H1 (cell line): ENCODE data around the gene F7. TPM values are rescaled to one million over a fixed set of nuclear protein-coding genes. Genes with fewer than 3 reads are reported as not detected.

Source experiments
- CTCF ChIA-PET: fragments of 300-600 bp; sonication (Branson Sonifier 250); formaldehyde crosslinking; loops from one replicate; lab custom pipeline; 2021; ENCODE audit not compliant: partially characterized antibody; lab: Charles Lee
- POLR2A ChIA-PET: fragments of 300-600 bp; sonication (Branson Sonifier 250); formaldehyde crosslinking; loops from one replicate; lab custom pipeline; 2021; ENCODE audit warnings: inconsistent platforms; ENCODE audit not compliant: partially characterized antibody; lab: Charles Lee
- DNase-seq, 2 experiments: peaks; one replicate each; pipeline versions ENCODE4 v3.0.0 to v3.0.0-alpha.2; 2010 to 2022; ENCODE audit warnings: low spot score in 2 of 2, low read depth in 1 of 2, mixed read lengths in 1 of 2
- FAIRE-seq: peaks from 2 replicates; lab custom pipeline; 2011; peaks lifted over from hg19 to GRCh38; lab: Jason Lieb, UNC
- H2AFZ ChIP-seq: 2 replicates; pipeline ENCODE4 v1.8.1; 2012; ENCODE audit warnings: low read length, inconsistent platforms
- H2AK5ac ChIP-seq: 2 replicates; pipeline ENCODE4 v1.6.1; 2013; ENCODE audit warnings: low read depth, low read length
- H2BK120ac ChIP-seq: replicated peaks from 2 replicates; pipeline ENCODE3; 2013; ENCODE audit warnings: low read depth, low read length, inconsistent platforms
- H2BK12ac ChIP-seq: 2 replicates; pipeline ENCODE4 v1.6.1; 2013; ENCODE audit warnings: low read depth, low read length
- H2BK15ac ChIP-seq: 2 replicates; pipeline ENCODE4 v1.6.1; 2013; ENCODE audit warnings: low read length
- H2BK20ac ChIP-seq: 2 replicates; pipeline ENCODE4 v1.6.1; 2013; ENCODE audit warnings: low read length
- H2BK5ac ChIP-seq: 2 replicates; pipeline ENCODE4 v1.6.1; 2013; ENCODE audit warnings: low read depth, low read length
- H3K14ac ChIP-seq: 2 replicates; pipeline ENCODE4 v1.6.1; 2013; ENCODE audit warnings: inconsistent platforms; ENCODE audit not compliant: insufficient read length
- H3K18ac ChIP-seq: 2 replicates; pipeline ENCODE4 v1.6.1; 2013; ENCODE audit warnings: low read length; ENCODE audit errors: extremely low read depth
- H3K23ac ChIP-seq: 2 replicates; pipeline ENCODE4 v1.6.1; 2013; ENCODE audit warnings: inconsistent platforms; ENCODE audit not compliant: insufficient read length
- H3K23me2 ChIP-seq: 2 replicates; pipeline ENCODE4 v1.6.1; 2013; ENCODE audit warnings: low read depth, low read length
- H3K27ac ChIP-seq: 2 replicates; pipeline ENCODE4 v1.6.1; 2011; ENCODE audit warnings: low read depth, low read length, inconsistent platforms
- H3K27me3 ChIP-seq, 4 experiments: replicated peaks in 1 of 4; 1 replicate in 1 of 4; 2 replicates in 3 of 4; pipeline versions ENCODE4 v1.6.1 to v1.8.1; 2011 to 2013; ENCODE audit warnings: low read length in 3 of 4, mild to moderate bottlenecking in 3 of 4, inconsistent platforms in 2 of 4, mixed read lengths in 2 of 4, moderate library complexity in 1 of 4; ENCODE audit not compliant: control insufficient read depth in 3 of 4, insufficient read depth in 3 of 4; ENCODE audit errors: extremely low read depth in 1 of 4
- H3K36me3 ChIP-seq, 4 experiments: 2 replicates each; pipeline versions ENCODE4 v1.6.1 to v1.8.1; 2011 to 2013; ENCODE audit warnings: mild to moderate bottlenecking in 4 of 4, low read length in 3 of 4, moderate library complexity in 2 of 4, control low read depth in 1 of 4, inconsistent platforms in 1 of 4; ENCODE audit not compliant: insufficient read depth in 4 of 4, control insufficient read depth in 2 of 4
- H3K4ac ChIP-seq: replicated peaks from 2 replicates; pipeline ENCODE3; 2013; ENCODE audit warnings: low read length, low read depth, mixed read lengths, inconsistent platforms; ENCODE audit not compliant: insufficient read length
- H3K4me1 ChIP-seq, 4 experiments: replicated peaks in 1 of 4; 1 replicate in 1 of 4; 2 replicates in 3 of 4; pipeline versions ENCODE4 v1.6.1 to v1.8.1; 2011 to 2013; ENCODE audit warnings: low read length in 3 of 4, inconsistent platforms in 2 of 4, mixed read lengths in 1 of 4; ENCODE audit not compliant: insufficient read depth in 4 of 4, control insufficient read depth in 3 of 4
- H3K4me2 ChIP-seq, 2 experiments: 2 replicates each; pipeline versions ENCODE4 v1.6.1 to v1.8.1; 2011 to 2013; ENCODE audit warnings: low read depth in 2 of 2, low read length in 2 of 2, control low read depth in 1 of 2, inconsistent platforms in 1 of 2, mild to moderate bottlenecking in 1 of 2; ENCODE audit not compliant: insufficient read depth in 1 of 2
- H3K4me3 ChIP-seq, 4 experiments: fragments of 200-600, 300-600 bp in 1 of 4; sonication (generic), shearing (Covaris generic), sonication (Bioruptor Twin) in 1 of 4; 2 replicates each; pipeline versions ENCODE4 v1.5.1 to v1.8.1; 2011 to 2016; ENCODE audit warnings: low read length in 4 of 4, low read depth in 3 of 4, control low read depth in 2 of 4, inconsistent platforms in 2 of 4, mild to moderate bottlenecking in 2 of 4, mixed read lengths in 1 of 4, moderate library complexity in 1 of 4; ENCODE audit not compliant: insufficient read depth in 2 of 4; ENCODE audit errors: extremely low read depth in 1 of 4
- H3K56ac ChIP-seq: replicated peaks from 2 replicates; pipeline ENCODE3; 2013; ENCODE audit warnings: low read depth, mild to moderate bottlenecking, mixed read lengths, low read length, inconsistent platforms; ENCODE audit not compliant: insufficient read length
- H3K79me1 ChIP-seq: 2 replicates; pipeline ENCODE4 v1.6.1; 2013; ENCODE audit warnings: low read depth, low read length, control low read depth
- H3K79me2 ChIP-seq, 2 experiments: 2 replicates each; pipeline versions ENCODE4 v1.6.1 to v1.8.1; 2012 to 2013; ENCODE audit warnings: low read length in 2 of 2, mild to moderate bottlenecking in 2 of 2, inconsistent platforms in 1 of 2; ENCODE audit not compliant: insufficient read depth in 2 of 2, control insufficient read depth in 1 of 2
- H3K9ac ChIP-seq, 4 experiments: replicated peaks in 1 of 4; 1 replicate in 1 of 4; 2 replicates in 3 of 4; pipeline versions ENCODE4 v1.6.1 to v1.8.1; 2011 to 2013; ENCODE audit warnings: low read depth in 3 of 4, low read length in 3 of 4, control low read depth in 2 of 4, mild to moderate bottlenecking in 2 of 4, moderate library complexity in 2 of 4, inconsistent platforms in 1 of 4; ENCODE audit errors: extremely low read depth in 1 of 4
- H3K9me3 ChIP-seq, 2 experiments: 2 replicates each; pipeline versions ENCODE4 v1.6.1 to v1.8.1; 2012 to 2013; ENCODE audit warnings: mild to moderate bottlenecking in 2 of 2, moderate library complexity in 2 of 2, control low read depth in 1 of 2, inconsistent platforms in 1 of 2, low read depth in 1 of 2, low read length in 1 of 2, mixed read lengths in 1 of 2; ENCODE audit not compliant: insufficient read depth in 2 of 2
- H4K20me1 ChIP-seq, 2 experiments: replicated peaks in 1 of 2; 2 replicates each; pipeline versions ENCODE3 to v1.8.1; 2011 to 2013; ENCODE audit warnings: inconsistent platforms in 2 of 2, low read length in 2 of 2, mild to moderate bottlenecking in 1 of 2; ENCODE audit not compliant: insufficient read depth in 2 of 2, control insufficient read depth in 1 of 2
- H4K5ac ChIP-seq: 2 replicates; pipeline ENCODE4 v1.6.1; 2013; ENCODE audit warnings: low read length, low read depth, mixed read lengths, inconsistent platforms; ENCODE audit not compliant: insufficient read length
- H4K8ac ChIP-seq: 2 replicates; pipeline ENCODE4 v1.8.0; 2013; ENCODE audit warnings: mild to moderate bottlenecking, moderate library complexity, low read length, inconsistent platforms; ENCODE audit not compliant: insufficient read depth; ENCODE audit errors: extremely low read depth
- H4K91ac ChIP-seq: replicated peaks from 2 replicates; pipeline ENCODE3; 2013; ENCODE audit warnings: low read length, mixed read lengths, inconsistent platforms; ENCODE audit not compliant: insufficient read length
- ATF3 ChIP-seq: IDR thresholded peaks from 2 replicates; pipeline ENCODE4 v1.6.1; 2011; ENCODE audit warnings: low read depth, mild to moderate bottlenecking, low read length; ENCODE audit not compliant: insufficient read depth
- CHD1 ChIP-seq: IDR thresholded peaks from 2 replicates; pipeline ENCODE4 v1.6.1; 2012; ENCODE audit warnings: low read depth, low read length, improper control_type of control experiment
- POLR2A ChIP-seq, 2 experiments: IDR thresholded peaks; 1 replicate in 1 of 2; 2 replicates in 1 of 2; pipeline ENCODE4 v1.6.1; 2011; ENCODE audit warnings: low read depth in 2 of 2, low read length in 2 of 2, mild to moderate bottlenecking in 2 of 2; ENCODE audit errors: control extremely low read depth in 1 of 2
- SIX5 ChIP-seq: IDR thresholded peaks from 2 replicates; pipeline ENCODE4 v1.6.1; 2011; ENCODE audit warnings: mild to moderate bottlenecking, low read depth, low read length
- TBP ChIP-seq: IDR thresholded peaks from 2 replicates; pipeline ENCODE4 v1.6.1; 2011; ENCODE audit warnings: low read depth, low read length, improper control_type of control experiment
- WGBS, 2 experiments: shearing (Covaris generic) in 1 of 2; methylation state at CpG; one replicate each; pipeline versions ENCODE4 v1.1.6 to v1.1.7; 2013 to 2015; ENCODE audit warnings: low lambda C conversion rate in 2 of 2, mixed read lengths in 2 of 2, inconsistent platforms in 1 of 2, low coverage in 1 of 2, missing lambda C conversion rate in 1 of 2; ENCODE audit not compliant: insufficient replicate concordance in 2 of 2, insufficient coverage in 1 of 2, insufficient read length in 1 of 2; ENCODE audit errors: extremely low coverage in 1 of 2, missing lambda C conversion rate in 1 of 2; 5-methylcytosine and 5-hydroxymethylcytosine counted together
- polyA plus RNA-seq, 7 experiments: library from polyadenylated mRNA; depleted of rRNA in 3 of 7; stranded (reverse) in 5 of 7; unstranded in 2 of 7; fragments of >200 nt in 5 of 7; fragments of 200-250 nt in 2 of 7; gene quantifications; 1 replicate in 5 of 7; 2 replicates in 1 of 7; 4 replicates in 1 of 7; pipeline versions ENCODE4 v1.2.1 to v1.2.3, GENCODE V29; 2011 to 2013; ENCODE audit warnings: missing spikeins in 2 of 7, mixed read lengths in 2 of 7
- total RNA-seq: library from RNA; stranded (reverse); fragmentation: NEBNext Ultra II Directional; extraction: Animal tissue kit (Norgen Biotek cat#: 25700); gene quantifications from 2 replicates; pipeline ENCODE4 v1.2.1, GENCODE V29; 2021

The F7 gene
- total and polyA plus RNA-seq, 2 of the 8 experiments (the other 6 are each of a cell fraction or from before 2014, with no cell fraction given): 0.43 to 0.98 TPM

DNA sequence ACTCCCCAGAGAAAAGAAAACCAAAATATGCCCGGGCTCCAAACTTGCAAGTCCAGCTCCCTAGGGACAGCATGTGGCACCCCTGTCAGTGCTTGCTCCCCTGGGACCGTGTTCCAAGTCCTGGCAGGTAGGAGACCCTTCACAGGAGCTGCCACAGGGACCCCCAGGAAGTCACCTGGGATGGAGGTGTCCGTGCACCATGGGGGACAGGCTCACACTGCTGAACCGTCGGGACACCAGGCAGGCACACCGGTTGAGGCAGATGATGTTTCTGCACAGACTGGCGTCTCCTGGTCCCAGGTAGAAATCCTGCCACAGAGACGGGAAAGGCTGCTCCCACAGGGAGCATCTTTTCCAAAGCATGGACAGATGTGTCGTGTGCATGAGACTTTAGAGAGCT, 41.2 kb downstream of the F7 start:
- no peak overlapping the region for H3K56ac ChIP-seq
- no peaks in the 10 kb centered on the region for H3K79me2 ChIP-seq
- H2BK20ac ChIP-seq: no peak overlapping the region
- H3K4me3 ChIP-seq: no peak overlapping the region
- ChIA-PET CTCF (interaction anchor here (0.6 to 2.9 kb wide), 8 partner anchors 15 to 125 kb away, joined by 3 to 9 read pairs (median 4); no protein-coding TSS in a partner anchor), POLR2A (interaction anchor here (0.8 kb wide), 1 partner anchor 18 kb away, joined by 3 read pairs; no protein-coding TSS in a partner anchor)
- H4K20me1 ChIP-seq: no peaks in the 10 kb centered on the region
- no peak overlapping the region for H2BK15ac ChIP-seq
- FAIRE-seq (no peak), DNase-seq (no peak)
- no peaks in the 10 kb centered on the region for H3K36me3 ChIP-seq
- peaks cover 0 to 3% (median 3%) of the 10 kb centered on the region in 4 experiments; a peak in 3 of 7 replicates for H3K27me3 ChIP-seq
- TF ChIP-seq SIX5 (no peak), TBP (no peak), POLR2A (IDR thresholded peaks at IDR 0.05; ENCODE audit: control extremely low read depth in 1 of 2, low read depth in 2 of 2, low read length in 2 of 2) (no peak), CHD1 (no peak), ATF3 (no peak)
- H3K4me1 ChIP-seq: no peaks in the 10 kb centered on the region; a peak in 1 of 7 replicates
- no peak overlapping the region for H3K18ac ChIP-seq
- H3K9me3 ChIP-seq: no peaks in the 10 kb centered on the region
- H3K79me1 ChIP-seq: no peaks in the 10 kb centered on the region
- H2AFZ ChIP-seq: no peak overlapping the region
- no peak overlapping the region for H3K27ac ChIP-seq
- no peaks in the 10 kb centered on the region for H3K23me2 ChIP-seq
- no peak overlapping the region for H2BK12ac ChIP-seq
- H3K9ac ChIP-seq: no peak overlapping the region
- no peak overlapping the region for H3K14ac ChIP-seq
- H2BK120ac ChIP-seq: no peak overlapping the region
- no peak overlapping the region for H4K91ac ChIP-seq
- no peak overlapping the region for H3K4me2 ChIP-seq
- 89% methylated on average over 9 of the region's 9 CpGs; no CpG with 5 or more reads in 1 of the 2 experiments for WGBS, 2 experiments
- no peak overlapping the region for H4K8ac ChIP-seq
- H3K23ac ChIP-seq: no peak overlapping the region
- H2AK5ac ChIP-seq: no peak overlapping the region
- H3K4ac ChIP-seq: no peak overlapping the region
- H2BK5ac ChIP-seq: no peak overlapping the region
- H4K5ac ChIP-seq: no peak overlapping the region
